Neutrophil (primary cell): ENCODE measurements around the gene TENT4A.

ENCODE experiments used
- H3K27ac ChIP-seq: fragments of 200-600 bp; sonication (generic); 2 replicates; pipeline ENCODE4 v1.5.1; 2016; ENCODE audit warnings: mild to moderate bottlenecking, moderate library complexity
- H3K27me3 ChIP-seq: fragments of 200-600 bp; sonication (generic); 2 replicates; pipeline ENCODE4 v1.6.0; 2016; ENCODE audit warnings: mild to moderate bottlenecking
- H3K36me3 ChIP-seq: fragments of 200-600 bp; sonication (generic); 2 replicates; pipeline ENCODE4 v1.5.1; 2017
- H3K4me1 ChIP-seq, 2 experiments: fragments of 200-600 bp in 1 of 2; sonication (generic) in 1 of 2; 1 replicate in 1 of 2; 2 replicates in 1 of 2; pipeline versions ENCODE4 v1.5.1 to v1.6.1; 2013 to 2016; ENCODE audit warnings: low read depth in 1 of 2, low read length in 1 of 2, mild to moderate bottlenecking in 1 of 2, moderate library complexity in 1 of 2; ENCODE audit not compliant: control insufficient read depth in 1 of 2, insufficient read depth in 1 of 2
- H3K4me3 ChIP-seq, 2 experiments: fragments of 200-600 bp in 1 of 2; sonication (generic) in 1 of 2; 1 replicate in 1 of 2; 2 replicates in 1 of 2; pipeline ENCODE4 v1.5.1; 2013 to 2016; ENCODE audit warnings: low read depth in 1 of 2, low read length in 1 of 2, mild to moderate bottlenecking in 1 of 2, moderate library complexity in 1 of 2
- H3K9me3 ChIP-seq: fragments of 200-600 bp; sonication (generic); 2 replicates; pipeline ENCODE4 v1.5.1; 2016
- CTCF ChIP-seq: fragments of 200-600 bp; sonication (generic); IDR thresholded peaks from 2 replicates; pipeline ENCODE4 v1.5.1; 2016; ENCODE audit warnings: antibody characterized with exemption

TENT4A gene

GRCh38 chr5:6784481-6784880 lies 71.2 kb downstream of the TENT4A start:
- Histone ChIP-seq H3K9me3 (no peaks in the 10 kb centered on the region), H3K36me3 (no peaks in the 10 kb centered on the region), H3K27ac (no peak overlapping the region), H3K27me3 (no peaks in the 10 kb centered on the region), H3K4me3 (no peak overlapping the region), H3K4me1 (peaks cover 15 to 37% of the 10 kb centered on the region in 2 experiments)
- no peak for TF ChIP-seq CTCF

- Histone ChIP-seq H3K9me3 (no peaks in the 10 kb centered on the region), H3K4me1 (peaks cover 16 to 38% of the 10 kb centered on the region in 2 experiments), H3K4me3 (no peak overlapping the region), H3K27me3 (no peaks in the 10 kb centered on the region), H3K36me3 (no peaks in the 10 kb centered on the region), H3K27ac (no peak overlapping the region)
- TF ChIP-seq CTCF = no peak
Measured at GRCh38 chr5:6785161-6785860, 72.1 kb downstream of the TENT4A start.

- Histone ChIP-seq H3K9me3 (no peaks in the 10 kb centered on the region), H3K27ac (no peak overlapping the region), H3K4me1 (peaks cover 16 to 38% of the 10 kb centered on the region in 2 experiments), H3K36me3 (no peaks in the 10 kb centered on the region), H3K4me3 (no peak overlapping the region), H3K27me3 (no peaks in the 10 kb centered on the region)
- TF ChIP-seq CTCF = no peak
Measured at GRCh38 chr5:6785861-6786180, 72.6 kb downstream of the TENT4A start.

GRCh38 chr5:6786786-6787495 lies 73.7 kb downstream of the TENT4A start:
- Histone ChIP-seq H3K27ac (peak overlapping the region; percentile 63), H3K4me1 (peaks cover 20 to 38% of the 10 kb centered on the region in 2 experiments), H3K4me3 (no peak overlapping the region)

GRCh38 chr5:6787941-6788340 lies 74.7 kb downstream of the TENT4A start:
- Histone ChIP-seq H3K36me3 (no peaks in the 10 kb centered on the region), H3K9me3 (no peaks in the 10 kb centered on the region), H3K4me1 (peaks cover 23 to 43% of the 10 kb centered on the region in 2 experiments), H3K27ac (peak overlapping the region; percentile 63), H3K27me3 (no peaks in the 10 kb centered on the region), H3K4me3 (no peak overlapping the region)
- TF ChIP-seq CTCF = no peak

More at GRCh38 chr5:6786786-6787495, 73.7 kb downstream of the TENT4A start:
- no peaks in the 10 kb centered on the region for H3K36me3 ChIP-seq
- no peak for TF ChIP-seq CTCF
- no peaks in the 10 kb centered on the region for H3K9me3 ChIP-seq
- no peaks in the 10 kb centered on the region for H3K27me3 ChIP-seq
